LoVo (cell line): Measurements from ENCODE around the gene ZNF564.
A peak's percentile ranks its signal among the peaks of the same experiment; 100 is the strongest.
"Not testable (repeated sequence)": the region's sequence is repeated elsewhere in the genome, so short reads cannot be mapped to it uniquely, and the experiment has no call there.

Experiments used
- DNase-seq: peaks from one replicate; pipeline ENCODE4 v3.0.0-alpha.2; 2016; ENCODE audit warnings: low spot score

Gene ZNF564

GRCh38 chr19:12551060-12551832 lies at the start of gene ZNF564:
Gene ZNF564 (minus strand): TSS chr19:12551482. CDS start chr19:12551332, 150 bp downstream.
- peak; percentile 97 for DNase-seq

GRCh38 chr19:12597594-12597993 lies 46.3 kb upstream of the ZNF564 start:
- no peak for DNase-seq

- DNase-seq = no peak
Observed at GRCh38 chr19:12596927-12597548, 45.8 kb upstream of the ZNF564 start.

GRCh38 chr19:12596485-12596884 lies 45.2 kb upstream of the ZNF564 start:
- no peak for DNase-seq

- no peak for DNase-seq
Observed at GRCh38 chr19:12581100-12581499, 29.8 kb upstream of the ZNF564 start.

- DNase-seq = peak; percentile 23
Observed at GRCh38 chr19:12580180-12580694, 29.0 kb upstream of the ZNF564 start.

GRCh38 chr19:12578641-12579040 lies 27.4 kb upstream of the ZNF564 start:
- no peak for DNase-seq

- DNase-seq = no peak
Observed at GRCh38 chr19:12574036-12574435, 22.8 kb upstream of the ZNF564 start.

- no peak for DNase-seq
Observed at GRCh38 chr19:12567951-12568350, 16.7 kb upstream of the ZNF564 start.

- DNase-seq = not testable (repeated sequence)
Observed at GRCh38 chr19:12566380-12566779, 15.1 kb upstream of the ZNF564 start.

GRCh38 chr19:12564016-12564664 lies 12.9 kb upstream of the ZNF564 start:
- DNase-seq = peak; percentile 81

- no peak for DNase-seq
Observed at GRCh38 chr19:12555456-12555930, 4.2 kb upstream of the ZNF564 start.

- DNase-seq = no peak
Observed at GRCh38 chr19:12546903-12547302, 4.4 kb downstream of the ZNF564 start.

- no peak for DNase-seq
Observed at GRCh38 chr19:12546068-12546467, 5.2 kb downstream of the ZNF564 start.

- no peak for DNase-seq
Observed at GRCh38 chr19:12545267-12545666, 6.0 kb downstream of the ZNF564 start.

- no peak for DNase-seq
Observed at GRCh38 chr19:12544401-12544876, 6.8 kb downstream of the ZNF564 start.

GRCh38 chr19:12543855-12544254 lies 7.4 kb downstream of the ZNF564 start:
- no peak for DNase-seq

GRCh38 chr19:12527034-12527836 lies 24.0 kb downstream of the ZNF564 start:
- no peak for DNase-seq

GRCh38 chr19:12526542-12526941 lies 24.7 kb downstream of the ZNF564 start:
- DNase-seq = no peak

- DNase-seq = no peak
Observed at GRCh38 chr19:12521996-12522395, 29.3 kb downstream of the ZNF564 start.

- no peak for DNase-seq
Observed at GRCh38 chr19:12513531-12514061, 37.7 kb downstream of the ZNF564 start.
